HUES64 (cell line): ENCODE results near the gene RFX4.
"Not testable (repeated sequence)": the region's sequence is repeated elsewhere in the genome, so short reads cannot be mapped to it uniquely, and the experiment has no call there.

Experiments
- H3K27ac ChIP-seq: 2 replicates; pipeline ENCODE4 v1.7.0; 2013; ENCODE audit warnings: low read depth, low read length, inconsistent platforms
- H3K27me3 ChIP-seq: 2 replicates; pipeline ENCODE4 v1.6.1; 2013; ENCODE audit warnings: mild to moderate bottlenecking, low read length; ENCODE audit not compliant: insufficient read depth
- H3K36me3 ChIP-seq: 2 replicates; pipeline ENCODE4 v1.6.1; 2013; ENCODE audit warnings: mild to moderate bottlenecking, low read length; ENCODE audit not compliant: insufficient read depth
- H3K4me1 ChIP-seq: 2 replicates; pipeline ENCODE4 v1.6.1; 2013; ENCODE audit warnings: mild to moderate bottlenecking, low read length, moderate library complexity; ENCODE audit not compliant: insufficient read depth
- H3K4me3 ChIP-seq: 2 replicates; pipeline ENCODE4 v1.5.1; 2013; ENCODE audit warnings: mild to moderate bottlenecking, low read length, moderate library complexity
- H3K9ac ChIP-seq: 2 replicates; pipeline ENCODE4 v1.6.1; 2013; ENCODE audit warnings: mild to moderate bottlenecking, low read depth, low read length
- H3K9me3 ChIP-seq: 2 replicates; pipeline ENCODE4 v1.6.1; 2013; ENCODE audit warnings: low read depth, low read length; ENCODE audit not compliant: insufficient read depth
- WGBS: fragments of 150-250, 120-280 bp; methylation state at CpG from one replicate; pipeline ENCODE4 v1.1.7; 2013; ENCODE audit warnings: missing lambda C conversion rate; 5-methylcytosine and 5-hydroxymethylcytosine counted together

RFX4 gene

DNA sequence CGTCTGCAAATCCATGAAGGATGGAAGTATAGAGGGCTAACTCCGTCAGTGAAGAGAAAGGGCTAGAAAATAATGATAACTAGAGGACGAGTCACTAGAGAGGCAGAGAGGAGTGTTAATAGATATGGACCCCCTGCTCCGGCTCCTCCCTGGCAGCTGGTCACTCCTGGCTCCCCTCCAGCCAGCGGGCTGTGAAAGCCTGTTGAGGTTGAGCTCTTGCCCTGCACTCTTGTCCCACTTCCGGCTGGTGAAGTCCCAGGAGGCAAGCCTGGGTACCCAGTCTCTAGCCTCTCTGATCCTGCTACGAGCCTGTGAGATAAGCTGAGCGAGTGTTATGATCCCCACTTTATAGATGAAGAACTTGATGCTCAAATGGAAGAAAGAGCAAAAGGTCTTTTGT lies 90.3 kb downstream of the RFX4 start:
- H3K27me3 ChIP-seq, result no peaks in the 10 kb centered on the region
- H3K36me3 ChIP-seq, result no peaks in the 10 kb centered on the region
- 68% methylated on average over 8 of the region's 8 CpGs for WGBS
- peak overlapping the region; percentile 7; the same call in 1 of the 2 replicates for H3K9ac ChIP-seq
- H3K27ac ChIP-seq, result peak overlapping the region; percentile 64
- H3K4me1 ChIP-seq, result peaks cover 16% of the 10 kb centered on the region
- H3K9me3 ChIP-seq, result no peaks in the 10 kb centered on the region
- H3K4me3 ChIP-seq, result peak overlapping the region; percentile 12; the same call in 1 of the 2 replicates

DNA sequence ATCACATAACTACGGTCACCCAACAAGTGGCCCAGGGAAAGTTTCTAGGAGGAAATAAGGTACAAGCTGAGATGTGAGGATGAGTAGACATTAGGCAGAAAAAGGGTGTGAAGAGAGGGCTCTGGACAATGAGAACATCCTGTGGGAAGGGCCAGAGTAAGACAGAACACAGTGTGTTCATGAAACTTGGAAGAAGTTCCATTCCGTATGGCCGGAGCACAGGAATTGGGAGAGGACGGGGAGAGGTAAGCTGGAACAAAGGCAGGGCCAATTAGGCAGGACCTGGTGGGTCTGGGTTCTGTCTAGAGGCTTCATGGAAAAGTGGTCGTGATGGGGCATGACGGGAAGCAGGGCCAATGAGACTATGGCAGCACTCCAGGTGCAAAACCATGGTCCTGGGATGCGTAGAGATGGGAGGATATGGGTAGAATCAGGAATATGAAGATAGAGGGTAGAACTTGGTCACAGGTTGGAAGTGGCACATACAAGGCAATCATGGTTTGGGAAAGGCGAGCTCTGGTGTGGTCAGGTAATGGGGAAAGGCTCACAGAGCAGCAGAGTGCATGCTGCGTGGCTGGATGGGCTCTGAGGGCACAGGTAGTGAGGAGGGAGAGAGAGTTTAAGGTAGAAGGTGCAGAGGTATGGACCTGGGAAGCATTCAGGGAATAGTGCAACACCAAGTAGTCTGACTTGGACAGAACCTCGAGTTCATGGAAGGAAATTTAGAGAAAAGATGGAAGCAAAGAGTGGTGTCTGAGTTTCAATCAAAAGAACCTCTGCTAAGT lies 93.0 kb downstream of the RFX4 start:
- H3K4me3 ChIP-seq, result no peak overlapping the region
- no peak overlapping the region for H3K27ac ChIP-seq
- H3K9ac ChIP-seq, result no peak overlapping the region
- 93% methylated on average over 10 of the region's 10 CpGs for WGBS
- H3K36me3 ChIP-seq, result no peaks in the 10 kb centered on the region
- H3K9me3 ChIP-seq, result no peaks in the 10 kb centered on the region
- H3K27me3 ChIP-seq, result no peaks in the 10 kb centered on the region
- H3K4me1 ChIP-seq, result peaks cover 20% of the 10 kb centered on the region

DNA sequence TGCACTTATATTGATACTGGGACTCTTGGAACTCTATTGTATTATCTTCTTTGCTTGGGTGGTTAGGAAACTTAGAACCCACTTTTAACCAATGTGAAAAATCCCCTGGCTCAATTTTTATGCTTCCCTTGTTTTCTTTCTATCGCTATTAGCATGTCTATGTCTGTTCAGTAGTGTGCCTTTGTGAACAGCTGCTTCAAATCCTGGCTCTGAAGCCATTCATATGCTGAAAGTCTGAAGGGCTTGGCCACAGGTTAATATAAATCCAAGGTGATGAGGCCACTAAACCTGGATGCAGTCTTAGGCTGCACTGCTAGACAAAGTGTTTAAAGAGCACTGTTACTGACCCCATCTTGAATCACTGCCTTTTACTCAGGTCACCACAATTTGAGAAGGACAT lies 96.8 kb downstream of the RFX4 start:
- Histone ChIP-seq H3K27ac (no peak overlapping the region), H3K4me1 (peaks cover 11% of the 10 kb centered on the region; the same call in 1 of the 2 replicates), H3K36me3 (no peaks in the 10 kb centered on the region), H3K9ac (no peak overlapping the region), H3K9me3 (no peaks in the 10 kb centered on the region), H3K27me3 (no peaks in the 10 kb centered on the region), H3K4me3 (no peak overlapping the region)
- WGBS, result 100% methylated on average over 1 of the region's 1 CpG

DNA sequence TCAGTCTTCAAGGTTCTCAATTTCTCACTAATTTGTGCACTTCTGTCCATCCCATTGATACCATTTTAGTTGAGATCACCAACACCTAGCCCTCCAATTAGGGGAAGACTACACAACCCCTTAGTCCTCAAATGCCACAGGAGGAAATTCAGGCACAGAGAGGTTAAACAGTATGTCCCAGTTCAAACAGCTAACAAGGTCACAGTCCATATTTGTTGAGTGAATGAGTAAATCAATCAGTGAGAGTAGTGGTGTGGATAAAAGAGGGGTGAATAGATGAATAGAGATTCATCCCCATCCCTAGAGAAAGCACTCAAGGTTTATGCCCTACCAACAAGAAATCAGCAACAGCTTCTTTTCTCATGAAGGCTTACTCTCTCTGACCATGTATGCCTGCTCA lies 97.5 kb downstream of the RFX4 start:
- Histone ChIP-seq H3K27me3 (no peaks in the 10 kb centered on the region), H3K9ac (no peak overlapping the region), H3K27ac (no peak overlapping the region), H3K4me1 (peaks cover 11% of the 10 kb centered on the region; the same call in 1 of the 2 replicates), H3K9me3 (no peaks in the 10 kb centered on the region), H3K4me3 (no peak overlapping the region), H3K36me3 (no peaks in the 10 kb centered on the region)

DNA sequence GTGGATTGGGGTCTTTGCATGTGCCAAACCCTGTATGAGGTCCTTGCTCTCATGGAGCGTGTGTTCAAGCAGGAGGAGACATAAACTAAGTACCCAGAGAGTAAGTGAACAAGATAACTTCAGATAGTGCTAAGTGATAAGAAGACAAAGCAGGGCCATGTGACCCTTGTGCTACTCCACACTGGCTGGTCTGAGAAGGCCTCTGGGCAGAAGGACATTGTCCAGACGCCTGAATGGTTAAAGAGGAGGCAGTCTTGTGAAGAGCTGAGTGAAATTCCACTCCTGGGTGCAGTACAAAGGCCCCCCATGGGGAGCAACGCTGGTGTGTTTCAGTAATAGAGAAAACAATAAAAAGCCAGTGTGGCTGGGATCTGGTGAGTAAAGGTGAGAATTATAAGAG lies 98.4 kb downstream of the RFX4 start:
- Histone ChIP-seq H3K4me1 (peaks cover 11% of the 10 kb centered on the region; the same call in 1 of the 2 replicates), H3K9ac (no peak overlapping the region), H3K4me3 (no peak overlapping the region), H3K36me3 (no peaks in the 10 kb centered on the region), H3K27ac (no peak overlapping the region), H3K27me3 (no peaks in the 10 kb centered on the region), H3K9me3 (no peaks in the 10 kb centered on the region)
- WGBS, result 56% methylated on average over 3 of the region's 3 CpGs

DNA sequence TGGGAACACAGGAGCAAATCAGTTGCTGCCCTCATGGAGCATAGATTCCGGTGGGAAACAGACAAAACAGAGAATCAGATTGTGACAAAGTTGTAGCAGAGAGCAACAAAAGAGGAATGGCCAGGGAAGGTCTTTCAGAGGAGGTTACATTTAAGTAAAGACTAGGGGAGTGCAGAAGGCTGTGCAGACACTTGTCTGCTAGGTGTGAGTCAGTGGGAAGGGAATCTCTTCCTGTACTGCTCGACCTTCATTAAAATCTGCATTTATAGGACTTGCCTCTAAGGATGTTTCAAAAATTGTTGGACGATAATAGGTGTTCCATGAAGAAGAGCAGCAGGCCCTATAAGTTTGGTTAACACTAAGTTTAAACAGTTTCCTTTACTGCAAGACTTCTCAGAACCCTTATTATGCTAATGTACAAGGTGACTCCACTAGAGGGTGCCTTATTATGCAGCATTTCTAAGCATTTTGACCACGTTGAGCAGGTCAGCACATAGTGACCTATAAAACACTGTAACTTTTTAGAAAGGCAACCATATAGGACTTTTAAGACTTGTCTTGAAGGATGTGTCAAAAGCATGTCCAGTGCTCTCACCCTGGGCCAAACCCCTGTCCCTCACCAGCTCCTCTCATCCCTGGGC lies 99.9 kb downstream of the RFX4 start:
- Histone ChIP-seq H3K4me1 (peaks cover 11% of the 10 kb centered on the region; the same call in 1 of the 2 replicates), H3K9ac (no peak overlapping the region), H3K4me3 (no peak overlapping the region), H3K9me3 (no peaks in the 10 kb centered on the region), H3K27me3 (no peaks in the 10 kb centered on the region), H3K36me3 (no peaks in the 10 kb centered on the region), H3K27ac (no peak overlapping the region)
- WGBS, result 71% methylated on average over 4 of the region's 4 CpGs

DNA sequence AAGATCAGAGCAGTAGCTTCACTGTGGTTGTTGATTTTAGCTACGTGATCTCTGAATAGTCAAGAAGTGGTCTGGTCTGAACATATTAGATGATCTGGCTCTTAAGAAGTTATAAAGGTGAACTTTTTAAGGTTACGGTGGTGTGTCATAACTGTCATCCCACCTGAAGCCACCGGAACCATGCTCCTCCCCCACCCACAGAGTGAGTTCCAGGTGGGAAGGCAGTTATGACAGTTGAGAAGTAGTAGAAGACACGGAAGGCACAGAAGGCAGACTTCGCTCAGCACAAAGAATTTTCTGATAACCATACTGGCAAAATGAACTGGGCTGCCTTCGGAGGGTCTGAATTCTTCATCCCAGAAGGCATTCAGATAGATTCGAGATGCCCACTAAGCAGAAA lies 101.7 kb downstream of the RFX4 start:
- 96% methylated on average over 5 of the region's 7 CpGs for WGBS

DNA sequence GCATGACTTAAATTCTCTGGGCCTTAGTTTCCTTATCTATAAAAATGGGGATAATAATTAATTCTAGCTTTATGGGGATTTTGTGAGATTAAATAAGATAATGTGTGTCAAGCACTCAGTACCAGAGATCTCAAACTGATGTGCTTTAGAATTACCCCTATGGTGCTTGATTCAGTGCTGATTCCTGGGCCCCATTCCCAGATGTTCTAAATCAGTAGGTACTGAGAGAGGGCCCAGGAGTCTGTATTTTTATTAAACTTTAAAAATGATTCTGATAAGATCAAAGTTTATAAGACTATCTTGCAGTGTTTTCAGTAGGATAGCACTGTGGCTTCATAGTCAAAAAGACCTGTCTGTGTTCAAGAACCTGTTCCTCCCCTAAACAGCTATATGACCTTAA lies 102.6 kb downstream of the RFX4 start:
- Histone ChIP-seq H3K36me3 (no peaks in the 10 kb centered on the region), H3K27me3 (no peaks in the 10 kb centered on the region), H3K4me3 (no peak overlapping the region), H3K27ac (no peak overlapping the region), H3K9ac (no peak overlapping the region), H3K9me3 (no peaks in the 10 kb centered on the region), H3K4me1 (peaks cover 7% of the 10 kb centered on the region; the same call in 1 of the 2 replicates)

More for the DNA sequence above, 101.7 kb downstream of the RFX4 start:
- Histone ChIP-seq H3K27ac (no peak overlapping the region), H3K36me3 (no peaks in the 10 kb centered on the region), H3K4me1 (peaks cover 11% of the 10 kb centered on the region; the same call in 1 of the 2 replicates), H3K9ac (no peak overlapping the region), H3K9me3 (no peaks in the 10 kb centered on the region), H3K27me3 (no peaks in the 10 kb centered on the region), H3K4me3 (no peak overlapping the region)

DNA sequence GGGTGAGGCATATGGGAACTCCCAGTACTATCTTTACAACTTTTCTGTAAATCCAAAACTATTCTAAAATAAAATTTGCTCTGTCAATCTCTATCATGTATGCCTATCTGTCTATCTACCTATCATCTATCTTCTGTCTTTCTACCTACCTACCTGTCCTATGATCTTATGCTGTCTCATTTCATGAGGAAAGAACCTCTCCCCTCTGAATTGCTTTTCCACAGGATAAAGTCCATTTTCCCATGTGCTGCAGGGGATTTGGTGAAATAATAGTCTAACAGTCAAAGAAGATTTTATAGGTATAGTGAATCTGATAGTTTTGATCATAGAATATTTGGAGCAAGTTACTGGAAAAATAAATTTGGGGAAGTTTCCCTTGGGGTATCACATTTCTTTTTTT lies 104.9 kb downstream of the RFX4 start:
- no peaks in the 10 kb centered on the region for H3K9me3 ChIP-seq
- H3K4me3 ChIP-seq, result no peak overlapping the region
- no peak overlapping the region for H3K9ac ChIP-seq
- H3K27ac ChIP-seq, result no peak overlapping the region
- no peaks in the 10 kb centered on the region for H3K27me3 ChIP-seq
- no peaks in the 10 kb centered on the region for H3K36me3 ChIP-seq
- peaks cover 5% of the 10 kb centered on the region; the same call in 1 of the 2 replicates for H3K4me1 ChIP-seq

DNA sequence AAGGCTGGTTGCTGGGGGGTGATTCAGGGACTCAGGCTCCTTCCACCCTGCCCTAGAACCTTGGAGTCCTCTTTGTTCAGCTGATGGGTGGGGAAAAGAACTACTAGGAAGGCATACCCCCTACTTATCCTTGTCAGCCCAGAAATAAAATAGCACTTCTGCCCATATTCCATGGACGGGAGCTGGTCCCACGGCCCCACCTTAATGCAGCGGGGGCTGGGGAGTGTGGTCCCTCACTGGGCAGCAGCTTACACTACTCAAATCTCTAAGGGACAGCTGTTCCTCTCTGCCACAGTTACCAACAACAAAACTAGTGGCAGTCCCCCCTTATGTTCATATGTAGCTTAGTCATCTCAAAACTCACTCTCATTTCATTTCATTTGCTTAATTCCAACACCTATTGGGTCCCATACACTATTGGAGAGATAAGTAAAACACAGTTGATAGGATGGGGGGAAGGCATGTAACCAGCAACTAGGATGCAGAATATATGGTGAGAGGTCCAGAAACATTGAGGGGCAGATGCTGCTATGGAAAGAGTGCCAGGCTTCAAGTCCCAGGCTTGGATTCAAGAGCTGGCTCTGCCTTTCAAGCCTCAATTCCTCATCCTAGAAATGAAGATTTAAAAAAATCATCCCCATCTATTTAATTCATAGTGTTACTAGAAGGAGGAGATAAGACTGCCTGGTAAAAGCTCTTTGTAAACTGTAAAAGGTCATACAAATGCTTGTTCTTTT lies 107.9 kb downstream of the RFX4 start:
- no peaks in the 10 kb centered on the region for H3K4me1 ChIP-seq
- no peaks in the 10 kb centered on the region for H3K9me3 ChIP-seq
- H3K36me3 ChIP-seq, result no peaks in the 10 kb centered on the region
- H3K27me3 ChIP-seq, result no peaks in the 10 kb centered on the region
- H3K27ac ChIP-seq, result no peak overlapping the region
- 92% methylated on average over 3 of the region's 3 CpGs for WGBS
- H3K9ac ChIP-seq, result no peak overlapping the region
- H3K4me3 ChIP-seq, result no peak overlapping the region

DNA sequence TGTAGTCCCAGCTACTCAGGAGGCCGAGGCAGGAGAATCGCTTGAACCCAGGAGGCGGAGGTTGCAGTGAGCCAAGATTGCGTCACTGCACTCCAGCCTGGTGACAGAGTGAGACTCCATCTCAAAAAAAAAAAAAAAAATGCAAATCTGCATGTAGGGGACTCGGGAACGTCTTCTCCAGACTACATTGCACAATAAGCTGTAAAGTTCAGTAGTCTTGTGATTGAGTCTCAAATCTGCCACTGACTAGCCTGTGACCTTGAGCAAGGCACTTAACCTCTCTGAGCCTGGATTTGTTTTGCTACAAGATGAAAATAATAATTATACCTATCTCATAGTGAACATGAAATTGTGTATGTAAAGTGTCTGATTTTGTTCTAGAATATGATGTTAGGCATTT lies 109.2 kb downstream of the RFX4 start:
- not testable (repeated sequence) for H3K4me1 ChIP-seq, H3K9me3 ChIP-seq, H3K27ac ChIP-seq, H3K36me3 ChIP-seq, H3K27me3 ChIP-seq, H3K4me3 ChIP-seq, H3K9ac ChIP-seq
- 96% methylated on average over 6 of the region's 6 CpGs for WGBS
